GM04504 (cell line): Measurements from ENCODE around the gene ZNF546.
"Not testable (repeated sequence)": the region's sequence is repeated elsewhere in the genome, so short reads cannot be mapped to it uniquely, and the experiment has no call there.

Source experiments
- DNase-seq: peaks from one replicate; pipeline ENCODE4 v3.0.0-alpha.2; 2012; ENCODE audit warnings: low read depth

ZNF546 gene

DNA sequence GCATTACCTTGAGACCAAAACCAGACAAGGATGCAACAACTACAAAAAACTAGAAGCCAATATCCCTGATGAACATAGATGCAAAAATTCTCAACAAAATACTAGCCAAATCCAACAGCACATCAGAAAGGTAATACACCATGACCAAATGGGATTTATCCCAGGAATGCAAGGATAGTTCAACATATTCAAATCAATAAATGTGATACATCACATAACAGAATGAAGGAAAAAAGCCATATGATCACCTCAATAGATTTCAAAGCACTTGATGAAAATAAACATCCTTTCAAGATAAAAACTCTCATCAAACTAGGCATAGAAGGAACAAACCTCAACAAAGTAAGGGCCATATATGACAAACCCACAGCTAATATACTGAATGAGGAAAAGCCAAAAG, 10.2 kb upstream of the ZNF546 start:
- no peak for DNase-seq

DNA sequence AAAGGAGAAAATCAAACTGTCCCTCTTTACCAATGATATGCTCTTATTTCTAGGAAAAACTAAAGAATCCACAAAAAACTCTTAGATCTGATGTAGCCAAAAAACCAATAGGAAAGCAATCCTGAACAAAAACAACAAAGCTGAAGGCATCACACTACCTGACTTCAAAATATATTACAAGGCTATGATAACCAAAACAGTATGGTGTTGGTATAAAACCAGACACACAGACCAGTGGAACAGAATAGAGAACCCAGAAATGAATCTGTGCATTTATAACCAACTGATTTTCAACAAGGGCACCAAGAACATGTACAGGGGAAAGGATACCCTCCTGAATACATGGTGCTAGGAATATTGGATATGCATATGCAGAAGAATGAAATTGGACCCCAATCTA, 9.7 kb upstream of the ZNF546 start:
- DNase-seq = no peak

DNA sequence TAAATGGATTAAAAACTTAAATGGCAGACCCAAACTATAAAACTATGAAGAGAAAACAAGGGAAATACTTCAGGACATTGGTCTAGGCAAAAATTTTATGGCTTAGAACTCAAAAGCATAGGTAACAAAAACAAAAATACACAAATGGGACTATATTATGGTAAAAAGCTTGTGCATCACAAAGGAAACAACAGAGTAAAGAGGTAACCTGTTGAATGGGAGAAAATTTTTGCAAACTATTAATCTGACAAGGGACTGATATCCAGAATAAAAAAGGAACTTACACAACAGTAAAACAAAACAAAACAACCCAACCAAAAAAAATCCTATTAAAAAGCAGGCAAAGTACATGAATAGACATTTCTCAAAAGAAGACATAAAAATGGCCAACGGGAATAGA, 9.3 kb upstream of the ZNF546 start:
- DNase-seq = no peak

DNA sequence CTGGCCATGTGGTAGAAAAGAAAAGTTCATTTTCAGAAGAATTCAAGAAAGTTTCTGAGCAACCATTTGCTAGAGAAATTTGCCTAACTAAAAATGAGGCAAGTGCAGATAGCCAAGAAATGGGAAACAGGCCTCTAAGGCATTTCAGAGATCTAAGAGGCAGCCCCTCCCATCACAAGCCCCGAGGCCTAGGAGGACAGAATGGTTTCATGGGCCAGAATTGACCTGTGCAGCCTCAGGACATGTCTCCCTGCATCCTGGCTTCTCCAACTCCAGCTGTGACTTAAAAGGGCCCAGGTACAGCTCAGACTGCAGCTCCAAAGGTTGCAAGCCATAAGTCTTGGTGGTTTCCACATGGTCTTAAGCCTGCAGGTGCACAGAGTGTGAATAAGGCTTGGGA, 3.3 kb upstream of the ZNF546 start:
- DNase-seq = no peak

DNA sequence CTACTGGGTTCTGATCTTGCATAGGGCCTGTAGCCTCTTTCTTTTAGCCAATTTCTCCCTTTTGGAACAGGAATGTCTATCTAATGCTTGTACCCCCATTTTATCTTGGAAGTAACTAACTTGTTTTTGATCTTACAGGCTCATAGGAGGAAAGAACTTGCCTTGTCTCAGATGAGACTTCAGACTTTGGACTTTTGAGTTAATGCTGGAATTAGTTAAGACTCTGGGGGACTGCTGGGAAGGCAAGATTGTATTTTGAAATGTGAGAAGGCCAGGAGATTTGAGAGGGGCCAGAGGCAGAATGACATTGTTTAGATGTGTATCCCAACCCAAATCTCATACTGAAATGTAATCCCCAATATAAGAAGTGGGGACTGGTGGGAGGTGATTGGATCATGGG, 2.5 kb upstream of the ZNF546 start:
- DNase-seq = no peak

DNA sequence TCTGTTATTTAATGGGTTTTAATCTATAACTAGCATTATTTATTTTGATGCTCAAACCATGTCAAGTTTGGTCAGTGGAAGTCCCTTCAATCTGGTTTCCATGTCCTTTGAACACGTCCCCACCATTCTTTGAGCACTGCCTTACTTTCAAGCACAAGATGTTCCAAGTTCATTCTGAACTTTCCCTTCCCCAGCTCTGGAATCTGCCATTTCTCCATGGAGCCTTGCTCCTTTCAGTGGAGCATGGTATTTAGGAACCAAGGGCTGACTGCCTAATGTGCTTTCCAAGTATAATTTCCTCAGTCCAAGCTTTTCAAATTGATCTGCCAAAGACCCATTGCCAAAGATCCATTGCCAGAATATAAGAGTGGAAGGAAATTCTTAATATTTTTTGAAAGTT, 1.1 kb upstream of the ZNF546 start:
- DNase-seq = no peak

DNA sequence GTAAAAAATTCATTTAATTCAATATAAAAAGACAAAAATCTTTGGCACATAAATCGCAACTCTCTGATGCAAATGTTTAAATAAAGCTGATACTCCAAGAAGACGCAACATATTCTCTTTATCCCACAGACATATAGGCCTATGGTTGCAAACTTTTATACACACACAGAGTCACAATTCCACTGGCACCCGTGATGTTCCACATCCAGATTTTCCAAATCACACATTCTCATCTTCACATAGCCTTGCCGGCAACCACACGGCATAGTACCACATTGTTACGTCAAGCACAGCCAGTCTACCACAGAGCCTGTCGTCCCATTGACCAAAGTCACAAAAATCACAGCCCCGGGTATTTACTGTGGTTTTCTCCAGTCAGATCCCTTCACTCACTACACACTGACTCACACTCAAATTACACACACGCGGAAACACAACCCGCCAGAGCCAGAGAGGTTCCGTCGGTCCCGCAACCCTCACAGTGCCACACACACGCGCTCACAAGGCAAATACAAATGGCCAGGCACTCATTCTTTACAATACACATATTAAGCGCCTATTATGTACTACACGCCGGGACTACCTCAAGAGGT, 546 bp upstream of the ZNF546 start:
- DNase-seq = peak; percentile 13

DNA sequence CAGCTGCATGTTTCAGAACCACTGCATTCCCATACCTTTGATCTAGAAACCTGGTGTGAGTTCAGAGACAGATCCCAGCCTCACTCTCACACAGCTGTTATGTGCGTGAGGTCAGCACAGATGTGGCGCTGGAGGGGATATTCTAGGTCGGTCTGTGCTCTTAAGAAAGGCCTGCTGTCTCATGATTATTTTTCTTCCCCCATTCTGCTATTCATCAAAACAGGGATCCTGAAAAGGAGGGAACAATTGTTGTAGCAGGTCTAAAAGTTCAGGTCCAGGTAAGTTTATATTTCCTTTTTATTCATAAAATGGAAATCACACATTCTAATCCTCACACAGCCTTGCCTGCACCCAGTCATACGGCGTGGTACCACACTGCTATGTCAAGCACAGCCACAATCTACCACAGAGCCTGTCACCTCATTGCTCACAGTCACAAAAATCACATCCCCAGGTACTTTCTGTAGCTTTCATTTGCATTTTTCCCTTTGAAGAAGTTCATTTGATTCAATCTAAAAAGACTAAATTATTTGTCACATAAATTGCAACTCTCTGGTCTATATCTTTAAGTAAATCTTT, 867 bp downstream of the ZNF546 start:
- DNase-seq = no peak

DNA sequence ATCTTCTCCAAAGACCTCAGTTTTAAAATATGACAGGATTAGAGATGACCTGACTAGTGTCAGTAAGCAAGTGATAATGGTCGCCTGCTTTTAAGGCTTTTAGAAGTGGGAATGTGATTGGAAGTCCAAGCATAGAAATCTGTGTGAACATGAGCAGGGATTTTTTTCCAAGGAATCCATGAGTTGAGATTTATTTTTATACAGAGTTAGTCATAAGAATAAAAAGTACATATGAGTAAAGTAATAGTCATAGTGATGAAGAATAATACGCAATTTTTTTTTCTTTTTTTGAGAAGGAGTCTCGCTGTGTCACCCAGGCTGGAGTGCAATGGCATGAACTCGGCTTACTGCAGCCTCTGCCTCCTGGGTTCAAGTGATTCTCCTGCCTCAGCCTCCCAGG, 1.6 kb downstream of the ZNF546 start:
- DNase-seq = no peak

DNA sequence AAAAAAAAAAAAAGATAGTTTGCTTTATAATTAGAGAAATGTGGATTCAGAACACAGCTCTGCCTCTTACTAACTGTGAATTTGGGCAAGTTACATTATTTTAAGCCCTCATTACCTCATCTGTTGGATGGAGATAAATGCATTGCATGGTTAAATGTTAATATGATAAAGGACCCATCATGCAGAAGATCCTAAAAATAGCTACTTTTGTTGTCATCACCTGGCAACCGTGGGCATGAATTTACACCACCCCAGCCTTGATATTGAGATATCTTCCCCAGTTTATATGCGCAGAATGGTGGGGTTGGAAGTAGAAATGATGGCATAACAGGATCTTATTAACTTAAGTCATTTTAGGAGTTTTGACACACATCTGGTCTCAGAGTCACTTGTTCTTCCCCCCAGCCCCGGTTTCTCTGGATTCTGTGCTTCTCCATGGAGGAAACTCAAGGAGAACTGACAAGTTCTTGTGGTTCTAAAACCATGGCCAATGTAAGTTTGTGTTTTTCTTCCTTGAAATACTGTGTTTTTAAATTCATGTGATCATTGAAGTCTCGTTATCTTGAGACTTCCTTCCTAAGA, 8.9 kb downstream of the ZNF546 start:
- DNase-seq = no peak

DNA sequence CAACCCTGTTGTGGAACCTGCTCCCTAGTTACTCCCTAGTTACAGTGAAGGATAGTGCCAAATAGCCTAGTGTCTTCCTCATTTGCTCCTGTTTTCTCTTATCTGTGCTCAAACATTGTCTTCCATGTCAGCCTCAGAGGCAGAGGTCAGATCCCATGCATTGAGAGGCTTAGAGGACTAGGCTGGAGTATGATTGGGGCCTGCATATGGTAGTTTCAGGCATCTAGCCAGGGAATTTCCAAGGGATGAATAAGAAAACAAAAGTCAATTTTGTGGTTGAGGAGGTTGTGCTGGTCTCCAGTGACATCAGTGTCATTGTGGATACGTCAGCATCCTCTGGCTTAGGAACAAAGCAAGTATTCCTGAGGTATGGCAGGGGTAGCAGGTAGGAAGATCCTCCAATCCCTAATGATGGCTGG, 9.4 kb downstream of the ZNF546 start:
- DNase-seq = peak; percentile 53

DNA sequence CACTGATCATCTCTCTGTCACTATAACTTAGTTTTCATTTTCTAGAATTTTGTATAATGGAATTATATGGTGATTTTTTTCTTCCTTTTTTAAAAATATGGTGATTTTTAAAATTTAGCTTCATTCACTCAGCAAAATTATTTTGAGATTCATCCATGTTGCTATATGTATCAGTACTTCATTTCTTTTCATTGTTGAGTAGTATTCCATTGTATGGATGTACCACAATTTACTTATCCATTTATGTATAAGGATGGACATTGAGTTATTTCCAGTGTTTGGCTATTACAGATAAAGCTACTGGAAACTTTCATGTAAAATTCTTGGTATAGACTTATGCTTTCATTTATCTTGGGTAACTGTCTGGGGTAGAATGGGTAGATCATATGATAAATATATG, 12.8 kb downstream of the ZNF546 start:
- no peak for DNase-seq

DNA sequence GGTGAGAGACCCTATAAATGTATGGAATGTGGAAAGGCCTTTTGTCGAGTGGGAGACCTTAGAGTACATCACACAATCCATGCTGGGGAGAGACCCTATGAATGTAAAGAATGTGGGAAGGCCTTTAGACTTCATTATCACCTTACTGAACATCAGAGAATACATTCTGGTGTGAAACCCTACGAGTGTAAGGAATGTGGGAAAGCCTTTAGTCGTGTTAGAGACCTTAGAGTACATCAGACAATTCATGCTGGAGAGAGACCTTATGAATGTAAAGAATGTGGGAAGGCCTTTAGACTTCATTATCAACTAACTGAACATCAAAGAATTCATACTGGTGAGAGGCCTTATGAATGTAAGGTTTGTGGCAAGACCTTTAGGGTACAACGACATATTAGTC, 17.1 kb downstream of the ZNF546 start:
- DNase-seq = no peak

DNA sequence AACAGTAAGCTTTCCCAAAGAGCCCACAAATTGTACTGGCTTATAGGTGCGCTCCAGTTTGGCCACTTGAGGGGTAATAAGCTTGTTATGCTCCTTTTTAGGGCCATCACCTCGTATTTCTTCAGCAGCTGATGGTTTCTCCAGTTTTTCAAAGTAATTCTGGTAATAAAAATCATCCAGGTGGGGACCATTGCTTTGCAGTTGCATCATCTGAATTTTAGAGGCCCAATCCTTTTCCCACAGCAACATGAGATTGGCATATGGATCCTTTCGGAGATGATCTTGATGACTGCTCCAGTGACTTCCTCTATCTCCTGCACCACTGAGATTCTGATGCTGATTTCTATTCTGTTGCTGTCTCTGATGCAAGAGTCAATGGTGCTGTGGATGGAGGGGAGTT, 27.1 kb downstream of the ZNF546 start:
- no peak for DNase-seq

DNA sequence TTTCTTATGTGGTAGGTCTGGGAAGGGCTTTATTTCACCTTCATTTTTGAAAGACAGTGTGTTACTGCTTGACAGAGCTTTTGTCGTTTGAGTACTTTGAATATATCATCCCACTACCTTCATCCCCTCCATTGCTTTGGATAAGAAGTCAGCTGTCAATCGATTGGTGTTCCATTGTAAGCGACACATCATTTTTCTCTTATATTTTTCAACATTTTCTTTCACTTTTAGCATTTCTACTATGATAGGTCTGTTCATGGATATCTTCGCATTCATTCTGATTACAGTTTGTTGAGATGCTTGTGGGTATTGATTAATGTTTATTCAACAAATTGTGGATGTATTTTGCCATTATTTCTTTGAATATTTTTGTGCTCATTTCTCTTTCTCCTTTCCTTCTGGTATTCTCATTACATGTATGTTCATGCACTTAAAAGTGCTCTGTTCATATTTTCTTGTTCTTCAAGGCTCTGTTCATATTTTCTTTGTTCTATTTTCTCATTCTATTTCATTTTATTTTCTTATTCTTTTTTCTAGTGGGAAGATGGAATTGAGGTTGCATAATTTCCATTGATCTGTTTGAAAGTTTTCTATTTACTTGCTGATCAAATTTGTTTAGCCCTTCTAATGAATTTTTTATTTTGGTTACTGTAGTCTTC, 29.2 kb downstream of the ZNF546 start:
- DNase-seq = no peak

DNA sequence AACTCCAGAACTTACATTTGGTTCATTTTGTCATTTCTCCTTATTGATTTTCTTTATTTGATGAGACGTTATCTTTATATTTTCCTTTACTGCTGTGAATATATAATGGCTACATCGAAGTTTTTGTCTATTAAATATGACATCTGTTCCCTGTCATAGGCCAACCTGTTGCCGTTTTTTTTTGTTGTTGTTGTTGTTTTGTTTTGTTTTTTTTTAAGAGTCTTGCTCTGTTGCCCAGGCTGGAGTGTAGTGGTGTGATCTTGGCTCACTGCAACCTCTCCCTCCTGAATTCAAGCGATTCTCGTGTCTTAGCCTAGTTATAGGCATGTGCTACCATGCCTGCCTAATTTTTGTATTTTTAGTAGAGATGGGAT, 29.7 kb downstream of the ZNF546 start:
- DNase-seq = no peak

DNA sequence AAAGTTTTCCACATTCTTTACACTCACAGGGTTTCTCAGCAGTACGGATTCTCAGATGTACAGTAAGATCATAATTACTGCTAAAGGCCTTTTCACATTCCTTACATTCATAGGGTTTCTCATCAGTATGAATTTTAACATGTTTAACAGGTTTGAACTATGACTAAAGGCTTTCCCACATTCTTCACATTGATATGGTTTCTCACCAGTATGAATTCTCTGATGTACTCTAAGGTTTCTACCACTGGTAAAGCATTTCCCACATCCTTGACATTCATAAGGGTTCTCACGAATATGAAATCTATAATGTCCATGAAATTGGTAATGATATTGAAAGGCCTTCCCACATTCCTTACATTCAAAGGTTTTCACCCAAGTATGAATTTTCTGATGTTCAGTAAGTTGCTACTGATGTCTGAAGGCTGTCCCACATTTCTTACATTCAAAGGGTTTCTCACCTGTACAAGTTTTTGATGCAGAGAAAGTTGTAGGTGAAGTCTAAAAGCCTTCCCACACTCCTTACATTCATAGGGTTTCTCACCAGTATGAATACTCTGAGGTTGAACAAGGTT, 37.2 kb downstream of the ZNF546 start:
- no peak for DNase-seq

DNA sequence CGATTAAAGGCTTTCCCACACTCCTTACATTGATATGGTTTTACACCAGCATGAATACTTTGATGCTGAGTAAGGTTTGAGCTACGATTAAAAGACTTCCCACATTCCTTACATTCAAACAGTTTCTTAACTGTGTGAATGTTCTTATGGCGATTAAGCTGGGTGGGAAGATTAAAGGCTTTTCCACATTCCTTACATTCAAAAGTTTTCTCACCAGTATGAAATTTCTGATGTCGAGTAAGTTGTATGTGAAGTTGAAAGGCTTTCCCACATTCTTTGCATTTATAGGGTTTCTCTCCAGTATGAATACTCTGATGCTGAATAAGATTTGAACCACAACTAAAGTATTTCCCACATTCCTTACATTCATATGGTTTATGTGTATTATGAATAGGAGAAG, 39.1 kb downstream of the ZNF546 start:
- no peak for DNase-seq

DNA sequence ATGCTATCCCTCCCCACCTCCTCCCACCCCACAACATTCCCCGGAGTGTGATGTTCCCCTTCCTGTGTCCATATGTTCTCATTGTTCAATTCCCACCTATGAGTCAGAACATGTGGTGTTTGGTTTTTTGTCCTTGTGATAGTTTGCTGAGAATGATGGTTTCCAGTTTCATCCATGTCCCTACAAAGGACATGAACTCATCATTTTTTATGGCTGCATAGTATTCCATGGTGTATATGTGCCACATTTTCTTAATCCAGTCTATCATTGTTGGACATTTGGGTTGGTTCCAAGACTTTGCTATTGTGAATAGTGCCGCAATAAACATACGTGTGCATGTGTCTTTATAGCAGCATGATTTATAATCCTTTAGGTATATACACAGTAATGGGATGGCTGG, 41.2 kb downstream of the ZNF546 start:
- DNase-seq = not testable (repeated sequence)

DNA sequence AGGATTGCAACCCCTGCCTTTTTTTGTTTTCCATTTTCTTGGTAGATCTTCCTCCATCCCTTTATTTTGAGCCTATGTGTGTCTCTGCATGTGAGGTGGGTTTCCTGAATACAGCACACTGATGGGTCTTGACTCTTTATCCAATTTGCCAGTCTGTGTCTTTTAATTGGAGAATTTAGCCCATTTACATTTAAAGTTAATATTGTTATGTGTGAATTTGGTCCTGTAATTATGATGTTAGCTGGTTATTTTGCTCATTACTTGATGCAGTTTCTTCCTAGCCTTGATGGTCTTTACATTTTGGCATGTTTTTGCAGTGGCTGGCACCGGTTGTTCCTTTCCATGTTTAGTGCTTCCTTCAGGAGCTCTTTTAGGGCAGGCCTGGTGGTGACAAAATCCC, 44.9 kb downstream of the ZNF546 start:
- not testable (repeated sequence) for DNase-seq

DNA sequence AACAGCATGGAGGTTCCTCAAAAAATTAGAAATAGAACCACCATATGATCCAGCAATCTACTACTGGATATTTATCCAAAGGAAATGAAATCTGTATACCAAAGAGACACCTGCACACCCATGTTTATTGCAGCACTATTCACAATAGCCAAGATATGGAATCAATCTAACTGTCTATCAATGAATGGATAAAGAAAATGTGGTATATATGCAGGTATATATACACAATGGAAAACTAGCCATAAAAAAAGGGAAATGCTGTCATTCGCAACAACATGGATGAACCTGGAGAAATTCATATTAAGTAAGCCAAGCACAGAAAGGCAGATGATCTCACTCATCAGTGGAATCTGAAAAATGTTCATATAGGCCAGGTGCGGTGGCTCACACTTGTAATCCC, 56.6 kb downstream of the ZNF546 start:
- DNase-seq = no peak

DNA sequence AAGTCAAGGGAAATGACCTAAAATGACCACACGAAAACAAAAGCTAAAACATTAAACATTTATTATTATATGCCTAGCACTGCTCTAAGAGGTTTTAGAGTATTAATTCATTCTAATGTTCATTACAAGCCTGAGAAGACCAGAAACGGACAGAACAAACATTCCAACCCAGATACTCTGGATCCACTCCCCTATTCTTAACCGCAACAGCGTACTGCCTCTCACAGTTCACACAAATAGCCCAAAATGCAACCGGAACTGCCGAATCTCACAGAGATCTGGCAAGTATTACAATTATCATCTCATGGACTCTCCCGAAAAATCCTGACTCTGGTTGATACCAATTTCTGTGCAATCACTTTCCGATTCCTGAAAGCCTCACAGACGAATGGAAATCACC, 57.8 kb downstream of the ZNF546 start:
- DNase-seq = no peak

DNA sequence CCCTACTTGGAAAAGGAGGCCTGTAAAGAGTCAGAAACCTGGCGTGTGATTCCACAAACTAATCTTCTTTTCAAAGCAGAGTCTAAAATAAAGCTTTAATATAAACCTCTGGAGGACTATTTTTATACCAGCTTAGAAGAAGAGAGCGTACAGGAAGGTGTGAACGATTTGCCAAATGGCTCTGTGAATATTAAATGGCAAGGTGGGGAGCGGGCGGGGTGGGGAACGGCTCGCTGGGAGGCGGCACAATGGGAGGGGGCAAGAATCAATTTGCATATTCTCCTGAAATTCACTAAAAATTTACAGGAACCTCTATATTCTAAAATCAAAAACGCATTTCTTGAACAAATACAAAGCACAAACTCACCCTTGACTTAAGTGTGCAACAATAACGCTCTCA, 58.2 kb downstream of the ZNF546 start:
- no peak for DNase-seq
